Liver (tissue), 9 donors: ENCODE measurements around the gene CAGE1. TPM values are rescaled to one million over a fixed set of nuclear protein-coding genes. Genes with fewer than 3 reads are reported as not detected.

ENCODE experiments used
- DNase-seq: peaks from one replicate; pipeline ENCODE4 v3.0.0-alpha.2; 2017; ENCODE audit warnings: low spot score
- H3K27ac ChIP-seq, 2 donors: one replicate each; pipeline ENCODE4 v1.7.0; 2013; ENCODE audit warnings: inconsistent platforms in 2 of 2, low read length in 2 of 2, control low read depth in 1 of 2, low read depth in 1 of 2, mild to moderate bottlenecking in 1 of 2
- H3K27me3 ChIP-seq, 4 donors: one replicate each; pipeline versions ENCODE4 v1.6.1 to v1.7.0; 2013; ENCODE audit warnings: low read length in 3 of 4, inconsistent platforms in 1 of 4, mild to moderate bottlenecking in 1 of 4, moderate library complexity in 1 of 4; ENCODE audit not compliant: control insufficient read depth in 4 of 4, insufficient read depth in 4 of 4
- H3K36me3 ChIP-seq, 4 donors: one replicate each; pipeline versions ENCODE4 v1.6.1 to v1.7.0; 2013; ENCODE audit warnings: low read length in 3 of 4, mild to moderate bottlenecking in 3 of 4, low read depth in 1 of 4, moderate library complexity in 1 of 4; ENCODE audit not compliant: control insufficient read depth in 4 of 4, insufficient read depth in 3 of 4
- H3K4me1 ChIP-seq, 4 donors: one replicate each; pipeline versions ENCODE4 v1.6.1 to v1.7.0; 2013; ENCODE audit warnings: low read length in 3 of 4, mild to moderate bottlenecking in 3 of 4, moderate library complexity in 1 of 4; ENCODE audit not compliant: control insufficient read depth in 4 of 4, insufficient read depth in 4 of 4
- H3K4me3 ChIP-seq, 3 donors: one replicate each; pipeline versions ENCODE4 v1.6.1 to v1.7.0; 2013; ENCODE audit warnings: low read length in 3 of 3, control low read depth in 1 of 3, low read depth in 1 of 3, mild to moderate bottlenecking in 1 of 3
- H3K9ac ChIP-seq, 2 donors: one replicate each; pipeline ENCODE4 v1.7.0; 2013; ENCODE audit warnings: low read length in 2 of 2, mild to moderate bottlenecking in 2 of 2, moderate library complexity in 2 of 2, control low read depth in 1 of 2, low read depth in 1 of 2
- H3K9me3 ChIP-seq, 4 donors: one replicate each; pipeline versions ENCODE4 v1.6.1 to v1.7.0; 2013; ENCODE audit warnings: low read length in 3 of 4; ENCODE audit not compliant: control insufficient read depth in 4 of 4
- ATF3 ChIP-seq: IDR thresholded peaks from 2 replicates; pipeline ENCODE4 v1.6.1; 2016; ENCODE audit warnings: antibody characterized with exemption
- CTCF ChIP-seq: fragments of 150-350 bp; IDR thresholded peaks from 2 replicates; pipeline ENCODE4 v1.5.1; 2017; ENCODE audit warnings: improper control_type of control experiment, low read depth, low read length; ENCODE audit not compliant: missing input control
- EGR1 ChIP-seq, 2 donors: IDR thresholded peaks; 2 replicates each; pipeline ENCODE4 v1.6.1; 2016 to 2018; ENCODE audit warnings: antibody characterized with exemption in 2 of 2, low read depth in 2 of 2
- FOXA1 ChIP-seq: IDR thresholded peaks from 2 replicates; pipeline ENCODE4 v1.6.1; 2016; ENCODE audit warnings: antibody characterized with exemption
- GABPA ChIP-seq, 2 donors: IDR thresholded peaks in 1 of 2; conservative IDR thresholded peaks in 1 of 2; 2 replicates each; pipeline ENCODE4 v1.6.1; 2016; ENCODE audit warnings: antibody characterized with exemption in 2 of 2, mild to moderate bottlenecking in 1 of 2, moderate library complexity in 1 of 2
- HNF4G ChIP-seq: IDR thresholded peaks from 2 replicates; pipeline ENCODE4 v1.6.1; 2016; ENCODE audit warnings: antibody characterized with exemption
- JUND ChIP-seq, 2 donors: IDR thresholded peaks; 2 replicates each; pipeline ENCODE4 v1.6.1; 2016; ENCODE audit warnings: antibody characterized with exemption in 2 of 2
- NR2F2 ChIP-seq: IDR thresholded peaks from 2 replicates; pipeline ENCODE4 v1.6.1; 2016; ENCODE audit warnings: antibody characterized with exemption
- REST ChIP-seq: IDR thresholded peaks from 2 replicates; pipeline ENCODE4 v1.6.1; 2016; ENCODE audit warnings: antibody characterized with exemption, mild to moderate bottlenecking
- RXRA ChIP-seq, 2 donors: IDR thresholded peaks; 2 replicates each; pipeline ENCODE4 v1.6.1; 2017 to 2018; ENCODE audit warnings: antibody characterized with exemption in 2 of 2, mild to moderate bottlenecking in 1 of 2
- SP1 ChIP-seq: IDR thresholded peaks from 2 replicates; pipeline ENCODE4 v1.6.1; 2018; ENCODE audit warnings: antibody characterized with exemption, mild to moderate bottlenecking
- TAF1 ChIP-seq: conservative IDR thresholded peaks from 2 replicates; pipeline ENCODE4 v1.6.1; 2016; ENCODE audit warnings: antibody characterized with exemption, mild to moderate bottlenecking
- YY1 ChIP-seq: IDR thresholded peaks from 2 replicates; pipeline ENCODE4 v1.6.1; 2016; ENCODE audit warnings: antibody characterized with exemption, mild to moderate bottlenecking
- WGBS: extraction: QIAGEN DNeasy Blood & Tissue Kit; methylation state at CpG from one replicate; pipeline ENCODE4 v1.1.7; 2013; 5-methylcytosine and 5-hydroxymethylcytosine counted together
- polyA plus RNA-seq, 2 donors: library from polyadenylated mRNA; stranded (reverse) in 1 of 2; unstranded in 1 of 2; fragments of 200-250 nt in 1 of 2; fragments of >200 nt in 1 of 2; fragmentation: Nextera tagmentation in 1 of 2; extraction: Ambion mirVana in 1 of 2; gene quantifications; one replicate each; pipeline versions ENCODE4 v1.2.1 to v1.2.3, GENCODE V29; 2013 to 2015
- total RNA-seq, 2 donors: library from RNA; depleted of rRNA; stranded (reverse); fragments of >200 nt; gene quantifications; one replicate each; pipeline ENCODE4 v1.2.3, GENCODE V29; 2014
- donor health status: healthy.
- donor health status: healthy.
- donor health status: healthy.
- donor health status: healthy.
- donor health status: healthy.

Gene CAGE1
- total and polyA plus RNA-seq, 4 donors = 0.08 TPM; not detected in 3

GRCh38 chr6:7296602-7297001 is 92.9 kb downstream of the CAGE1 start:
- Histone ChIP-seq H3K36me3 (peaks cover 24 to 65% (median 51%) of the 10 kb centered on the region in 4 donors), H3K9me3 (no peaks in the 10 kb centered on the region), H3K9ac (no peak overlapping the region), H3K27ac (no peak overlapping the region), H3K27me3 (no peaks in the 10 kb centered on the region), H3K4me1 (peaks cover 0 to 4% (median 0%) of the 10 kb centered on the region in 4 donors), H3K4me3 (no peak overlapping the region)
- DNase-seq = no peak
- no peak for TF ChIP-seq HNF4G
- WGBS = 93% methylated on average over 2 of the region's 2 CpGs

- Histone ChIP-seq H3K27ac (no peak overlapping the region), H3K9ac (no peak overlapping the region), H3K9me3 (no peaks in the 10 kb centered on the region), H3K27me3 (no peaks in the 10 kb centered on the region), H3K4me3 (no peak overlapping the region), H3K36me3 (peaks cover 24 to 62% (median 44%) of the 10 kb centered on the region in 4 donors), H3K4me1 (no peaks in the 10 kb centered on the region)
- WGBS = 82% methylated on average over 3 of the region's 3 CpGs
- DNase-seq = no peak
- TF ChIP-seq EGR1 (IDR thresholded peaks at IDR 0.05; ENCODE audit: low read depth in 2 of 2) (no peak), SP1 (no peak), YY1 (no peak)
Measured at GRCh38 chr6:7295916-7296315, 93.6 kb downstream of the CAGE1 start.

- DNase-seq = no peak
- Histone ChIP-seq H3K27me3 (no peaks in the 10 kb centered on the region), H3K27ac (no peak overlapping the region), H3K9me3 (no peaks in the 10 kb centered on the region), H3K4me1 (no peaks in the 10 kb centered on the region), H3K36me3 (peaks cover 17 to 64% (median 55%) of the 10 kb centered on the region in 4 donors), H3K4me3 (no peak overlapping the region), H3K9ac (no peak overlapping the region)
- TF ChIP-seq YY1 (no peak), EGR1 (IDR thresholded peaks at IDR 0.05; ENCODE audit: low read depth in 2 of 2) (no peak), NR2F2 (no peak), ATF3 (no peak), TAF1 (no peak), FOXA1 (no peak), JUND (IDR thresholded peaks at IDR 0.05) (no peak), GABPA (IDR thresholded peaks at IDR 0.05 in 1 of 2, conservative IDR thresholded peaks at IDR 0.05 in 1 of 2) (no peak), CTCF (no peak)
- 87% methylated on average over 6 of the region's 6 CpGs for WGBS
Measured at GRCh38 chr6:7292596-7293255, 96.8 kb downstream of the CAGE1 start.

GRCh38 chr6:7290079-7290478 is 99.5 kb downstream of the CAGE1 start:
- Histone ChIP-seq H3K9me3 (no peaks in the 10 kb centered on the region), H3K4me1 (no peaks in the 10 kb centered on the region), H3K27me3 (no peaks in the 10 kb centered on the region), H3K9ac (no peak overlapping the region), H3K36me3 (peaks cover 19 to 55% (median 51%) of the 10 kb centered on the region in 4 donors), H3K27ac (no peak overlapping the region), H3K4me3 (no peak overlapping the region)
- no peak for DNase-seq
- WGBS = 86% methylated on average over 1 of the region's 1 CpG
- TF ChIP-seq REST (no peak), CTCF (no peak), HNF4G (no peak), RXRA (IDR thresholded peaks at IDR 0.05) (no peak), GABPA (IDR thresholded peaks at IDR 0.05 in 1 of 2, conservative IDR thresholded peaks at IDR 0.05 in 1 of 2) (no peak)
